ENCODE data around the gene COP1. TPM values are rescaled to one million over a fixed set of nuclear protein-coding genes. Genes with fewer than 3 reads are reported as not detected.

COP1 gene
- total and polyA plus RNA-seq, 2 of the 8 experiments (the other 6 are each of a cell fraction or from before 2014, with no cell fraction given) = 26.2 to 44.9 TPM

GRCh38 chr1:175922254-175922881 is 284.7 kb downstream of the COP1 start (continued):
- TF ChIP-seq ZNF274 (IDR thresholded peaks at IDR 0.05; ENCODE audit: borderline replicate concordance, extremely low read depth, low read length) (no peak), POLR2A (IDR thresholded peaks at IDR 0.05; ENCODE audit: control extremely low read depth in 1 of 2, low read depth in 2 of 2, low read length in 2 of 2) (peak in 1 of 2 experiments; percentile 53; a peak in 1 of 3 replicates), JUND (IDR thresholded peaks at IDR 0.05; ENCODE audit: low read length) (no peak), JUN (IDR thresholded peaks at IDR 0.05; ENCODE audit: low read depth, low read length) (no peak), TBP (IDR thresholded peaks at IDR 0.05; ENCODE audit: low read depth, low read length) (no peak; the same call in 1 of the 2 replicates), YY1 (IDR thresholded peaks at IDR 0.05; ENCODE audit: low read depth, low read length) (0 out of 2 replicates have a peak, but pooled peaks have one; percentile 7), TAF1 (IDR thresholded peaks at IDR 0.05; ENCODE audit: low read depth, low read length) (0 out of 2 replicates have a peak, but pooled peaks have one; percentile 38), SP1 (IDR thresholded peaks at IDR 0.05; ENCODE audit: low read depth, low read length) (peak; percentile 86), USF2 (IDR thresholded peaks at IDR 0.05; ENCODE audit: low read length) (peak; percentile 66), HDAC2 (IDR thresholded peaks at IDR 0.05; ENCODE audit: borderline replicate concordance in 1 of 2, low read depth in 2 of 2, low read length in 2 of 2) (no peak), GTF2F1 (IDR thresholded peaks at IDR 0.05; ENCODE audit: borderline replicate concordance, low read depth, low read length) (no peak), E2F6 (IDR thresholded peaks at IDR 0.05) (peak; percentile 67; the same call in 1 of the 2 replicates), BRCA1 (IDR thresholded peaks at IDR 0.05; ENCODE audit: low read depth, low read length) (no peak)
